Measurements from ENCODE around the gene ITIH2.
A peak's percentile ranks its signal among the peaks of the same experiment; 100 is the strongest.
"Not testable (repeated sequence)": the region's sequence is repeated elsewhere in the genome, so short reads cannot be mapped to it uniquely, and the experiment has no call there.

ITIH2 gene

DNA sequence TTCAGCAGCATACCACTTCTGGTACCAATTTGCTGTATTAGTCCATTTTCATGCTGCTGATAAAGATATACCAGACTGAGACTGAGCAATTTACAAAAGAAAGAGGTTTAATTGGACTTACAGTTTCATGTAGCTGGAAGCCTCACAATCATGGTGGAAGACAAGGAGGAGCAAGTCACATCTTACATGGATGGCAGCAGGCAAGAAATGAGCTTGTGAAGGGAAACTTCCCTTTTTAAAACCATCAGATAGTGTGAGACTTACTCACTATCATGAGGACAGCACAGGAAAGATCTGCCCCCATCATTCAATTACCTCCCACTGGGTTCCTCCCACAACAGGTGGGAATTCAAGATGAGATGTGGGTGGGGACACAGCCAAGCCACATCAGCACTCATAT lies 9.9 kb upstream of the ITIH2 start:
- DNase-seq (ENCODE audit: low spot score) = not testable (repeated sequence)

DNA sequence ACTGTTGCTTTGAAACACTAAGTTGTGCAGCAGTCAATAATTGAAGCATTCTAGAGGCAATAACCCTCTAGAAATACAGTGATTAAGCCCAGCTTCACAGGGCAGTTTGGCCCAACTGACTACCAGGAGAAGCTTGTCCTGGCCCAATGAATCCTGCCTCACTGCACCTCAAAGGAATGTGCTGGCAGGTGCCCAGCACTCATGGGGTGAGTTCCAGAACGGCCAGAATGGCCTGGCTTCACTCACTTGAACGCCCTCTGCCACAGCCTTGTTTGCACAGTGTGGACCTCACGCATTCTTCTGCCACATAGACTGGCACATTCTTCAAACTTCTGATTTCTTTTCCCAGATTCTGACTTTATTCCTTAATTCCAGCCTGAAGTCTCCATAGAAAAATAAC lies 6.6 kb upstream of the ITIH2 start:
- peak; percentile 18 for DNase-seq (ENCODE audit: low spot score)

DNA sequence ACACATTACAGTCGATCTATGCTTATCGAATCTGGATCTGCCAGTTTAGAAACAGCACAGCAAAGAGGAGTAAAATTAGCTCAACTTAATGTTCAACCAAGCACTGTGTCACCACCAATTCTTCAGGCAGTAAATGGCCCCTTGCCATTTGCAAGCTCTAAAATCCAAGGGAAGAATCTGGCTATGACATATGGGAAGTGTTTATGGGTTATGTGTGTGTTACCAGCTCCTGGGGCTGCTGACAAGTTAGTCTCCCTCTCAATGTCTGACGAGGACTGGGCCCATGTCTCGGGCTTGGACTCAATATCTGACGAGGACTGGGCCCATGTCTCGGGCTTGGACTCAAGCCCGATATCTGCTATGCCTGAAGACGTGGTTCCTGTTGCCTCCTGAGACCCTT lies 5.7 kb upstream of the ITIH2 start:
- DNase-seq (ENCODE audit: low spot score) = no peak

DNA sequence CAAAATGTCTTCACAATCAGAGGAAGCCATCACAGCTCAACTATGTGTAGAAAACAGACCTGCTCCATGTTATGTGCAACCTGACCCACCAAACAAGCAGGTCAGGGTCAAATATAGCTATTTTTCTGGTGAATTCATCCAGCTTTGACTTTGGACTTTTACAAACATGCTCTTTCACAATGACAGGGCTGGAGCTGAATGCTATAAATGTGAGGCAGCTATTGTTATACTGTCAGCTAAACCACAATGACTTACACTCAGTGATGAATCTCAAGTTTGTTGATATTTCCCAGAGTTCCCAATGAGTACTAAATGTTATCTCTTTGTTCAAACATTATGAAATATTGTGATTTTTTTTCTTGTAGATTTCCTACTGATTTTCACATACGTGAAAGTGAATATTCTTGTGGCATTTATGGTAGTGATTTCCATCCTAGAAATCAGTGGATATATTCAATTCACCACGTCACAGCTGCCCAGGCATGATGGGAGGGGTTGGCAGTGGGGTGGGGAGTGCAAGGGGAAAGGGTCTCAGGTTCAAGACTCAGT lies 2.5 kb upstream of the ITIH2 start:
- DNase-seq (ENCODE audit: low spot score) = no peak

DNA sequence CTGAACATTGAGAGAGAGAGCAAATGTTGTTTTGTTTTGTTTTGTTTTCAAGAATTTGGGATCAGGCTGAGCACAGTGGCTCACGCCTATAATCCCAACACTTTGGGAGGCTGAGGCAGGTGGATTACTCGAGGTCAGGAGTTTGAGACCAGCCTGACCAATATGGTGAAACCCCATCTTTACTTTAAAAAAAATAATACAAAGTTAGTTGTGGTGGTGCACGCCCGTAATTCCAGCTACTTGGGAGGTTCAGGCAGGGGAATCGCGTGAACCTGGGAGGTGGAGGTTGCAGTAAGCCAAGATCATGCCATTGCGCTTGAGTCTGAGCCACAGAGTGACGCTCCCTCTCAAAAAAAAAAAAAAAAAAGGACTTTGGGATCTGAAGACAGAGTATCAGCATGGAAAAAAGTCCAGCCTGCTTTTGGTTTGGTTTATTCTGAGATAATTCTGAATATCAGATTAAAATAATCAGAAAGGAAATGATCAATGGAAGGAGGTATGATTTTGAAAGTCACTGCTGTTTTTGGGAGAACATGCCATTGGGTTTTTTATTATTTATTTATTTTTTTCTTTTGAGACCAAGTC lies 1.9 kb upstream of the ITIH2 start:
- DNase-seq (ENCODE audit: low spot score) = no peak

DNA sequence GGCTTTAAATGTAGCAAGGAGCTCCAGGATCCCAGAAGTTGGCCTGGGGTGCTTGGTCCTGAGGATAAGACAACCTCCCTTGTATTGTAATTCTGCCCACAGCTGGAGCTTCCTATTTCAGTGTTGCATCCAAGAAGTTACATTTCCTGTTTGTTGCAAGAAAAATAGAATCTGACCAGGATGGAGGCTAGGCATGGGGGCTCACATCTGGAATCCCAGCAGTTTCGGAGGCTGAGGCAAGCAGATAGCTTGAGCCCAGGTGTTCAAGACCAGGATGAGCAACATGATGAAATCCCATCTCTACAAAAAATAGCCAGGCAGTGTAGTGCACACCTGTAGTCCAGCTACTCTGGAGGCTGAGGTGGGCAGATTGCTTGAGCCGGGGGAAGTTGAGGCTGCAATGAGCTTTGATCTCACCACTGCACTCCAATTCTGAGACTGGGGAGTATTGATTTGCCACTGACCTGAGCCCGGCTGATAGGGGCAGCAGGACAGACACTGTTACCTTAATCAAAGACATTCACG lies 766 bp upstream of the ITIH2 start:
- no peak for DNase-seq (ENCODE audit: low spot score)

DNA sequence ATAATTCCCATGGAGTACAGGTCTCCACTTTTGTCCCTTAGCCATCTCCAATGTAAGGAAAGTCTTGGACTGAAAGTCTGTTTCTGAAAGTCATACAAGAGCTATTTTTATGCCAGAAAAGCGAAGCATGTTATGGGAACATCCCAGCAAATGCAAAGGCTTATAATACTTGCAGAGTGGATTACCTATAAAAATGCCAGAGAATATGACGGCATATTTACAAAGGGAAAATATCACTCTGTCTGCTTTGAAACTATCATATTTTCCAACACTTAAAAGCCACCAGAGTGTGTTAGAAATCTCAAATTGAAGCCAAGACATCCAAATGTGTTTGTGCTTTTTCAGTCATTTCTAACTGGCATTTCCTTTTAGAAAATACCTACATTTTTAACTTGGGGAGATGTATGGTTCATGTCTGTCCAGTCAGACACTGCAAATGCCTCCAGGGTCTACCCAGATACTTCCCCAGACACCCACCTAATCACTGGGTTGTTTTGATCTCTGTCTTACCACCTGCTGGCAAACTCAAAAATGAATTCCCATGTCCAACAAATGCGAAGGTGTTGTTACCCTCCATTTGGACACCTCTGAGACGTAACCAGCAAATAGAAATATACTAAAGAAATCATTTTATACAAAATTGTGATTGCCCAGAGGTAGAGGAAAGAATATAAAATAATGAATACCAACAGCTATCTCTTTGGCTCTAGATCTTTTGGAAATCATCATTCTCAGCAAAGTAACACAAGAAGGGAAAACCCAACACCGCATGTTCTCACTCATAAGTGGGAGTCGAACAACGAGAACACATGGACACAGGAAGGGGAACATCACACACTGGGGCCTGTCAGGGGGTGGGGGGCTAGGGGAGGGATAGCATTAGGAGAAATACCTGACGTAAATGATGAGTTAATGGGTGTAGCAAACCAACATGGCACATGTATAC lies 1.2 kb downstream of the ITIH2 start:
- DNase-seq (ENCODE audit: low spot score) = no peak

DNA sequence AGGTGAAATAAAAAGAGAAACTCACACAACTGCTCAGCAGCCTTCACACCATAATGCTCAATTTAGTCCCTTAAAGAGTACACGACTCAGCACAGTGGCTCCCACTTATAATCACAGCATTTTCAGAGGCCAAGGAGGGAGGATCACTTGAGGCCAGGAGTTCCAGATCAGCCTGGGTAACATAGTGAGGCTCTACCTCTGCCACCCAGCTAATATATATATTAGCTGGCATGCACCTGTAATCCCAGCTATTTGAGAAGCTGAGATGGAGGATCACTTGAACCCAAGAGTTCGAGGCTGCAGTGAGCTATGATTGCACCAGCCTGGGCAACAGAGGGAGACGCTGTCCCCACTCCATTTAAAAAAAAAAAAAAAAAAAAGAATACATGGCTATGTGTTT lies 2.2 kb downstream of the ITIH2 start:
- DNase-seq (ENCODE audit: low spot score) = no peak

DNA sequence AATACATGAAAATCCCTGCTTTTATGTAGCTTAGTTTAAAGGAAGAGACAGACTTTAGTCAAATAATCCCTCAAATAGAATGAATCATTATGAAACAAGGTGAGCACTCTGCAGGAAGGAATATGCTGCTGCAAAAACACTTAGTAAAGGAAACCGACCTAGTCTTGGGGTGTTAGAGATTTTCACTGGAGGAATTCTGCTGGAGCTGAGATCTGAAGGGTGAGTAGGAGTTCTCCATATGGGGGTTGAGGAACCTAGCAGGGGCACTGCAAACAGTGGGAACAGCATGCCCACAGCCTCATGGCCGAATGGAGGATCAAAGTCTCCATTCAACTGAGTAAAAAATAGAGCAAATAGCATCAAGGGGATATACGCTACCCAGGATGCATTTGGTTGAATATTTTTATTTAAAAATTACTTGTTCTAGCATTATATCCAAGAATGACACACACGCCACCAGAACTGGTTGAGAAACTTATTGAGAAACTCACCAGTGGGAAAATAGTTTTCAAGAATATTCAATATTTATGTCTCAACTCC lies 3.5 kb downstream of the ITIH2 start:
- DNase-seq (ENCODE audit: low spot score) = no peak

DNA sequence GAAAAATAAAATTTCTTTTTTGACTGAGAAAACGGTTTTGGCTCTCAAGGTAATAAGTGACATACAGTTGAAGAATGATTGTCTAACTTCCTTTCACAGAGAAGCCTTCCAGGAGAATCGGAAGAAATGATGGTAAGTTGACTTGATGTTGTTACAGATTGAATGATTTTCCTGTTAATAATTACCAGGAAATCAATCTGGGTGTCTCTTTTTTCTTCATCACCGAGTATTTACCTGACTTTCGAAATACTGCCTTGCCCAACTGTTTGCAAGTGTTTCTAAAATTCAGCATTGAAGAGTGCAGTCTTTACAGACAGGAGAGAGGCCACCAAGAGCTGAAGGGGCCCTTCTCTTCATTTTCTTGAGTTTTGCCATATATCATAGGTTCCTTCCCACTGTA lies 4.0 kb downstream of the ITIH2 start:
- no peak for DNase-seq (ENCODE audit: low spot score)

DNA sequence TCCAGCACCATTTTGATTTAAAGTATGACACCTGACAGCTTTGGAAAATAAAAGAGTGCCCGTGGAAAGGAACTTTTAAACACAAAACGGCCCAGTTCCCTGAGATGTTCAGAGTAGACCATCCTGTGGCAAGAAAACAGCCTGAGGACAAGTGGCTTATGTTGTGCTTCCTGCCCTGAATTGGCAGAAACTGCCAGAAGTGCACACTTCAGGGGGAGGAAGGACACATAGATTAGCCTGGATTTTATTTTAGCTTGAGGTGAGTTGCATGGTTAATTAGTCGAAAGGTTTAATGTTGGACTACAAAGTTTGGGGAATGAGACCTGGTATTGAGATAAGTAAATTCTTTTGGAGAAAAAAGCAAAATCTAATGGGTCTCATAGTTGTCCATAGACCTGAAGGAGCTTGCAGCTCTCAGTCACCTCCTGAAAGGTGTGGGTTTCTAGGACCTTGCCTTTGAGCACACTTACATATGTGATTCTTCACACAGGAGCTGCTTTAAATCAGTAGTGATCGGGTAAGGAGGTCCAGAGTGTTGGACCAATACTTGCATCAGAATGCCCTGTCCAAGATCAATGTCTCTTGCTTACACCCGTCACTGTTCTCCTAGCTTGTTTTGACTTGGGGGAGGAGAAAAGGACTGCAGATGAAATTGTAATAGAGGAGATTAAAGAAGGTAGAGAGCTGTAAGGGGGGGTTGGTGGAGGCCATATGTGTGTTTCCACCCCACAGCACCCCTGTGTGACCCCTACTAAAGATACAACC lies 4.9 kb downstream of the ITIH2 start:
- no peak for DNase-seq (ENCODE audit: low spot score)

DNA sequence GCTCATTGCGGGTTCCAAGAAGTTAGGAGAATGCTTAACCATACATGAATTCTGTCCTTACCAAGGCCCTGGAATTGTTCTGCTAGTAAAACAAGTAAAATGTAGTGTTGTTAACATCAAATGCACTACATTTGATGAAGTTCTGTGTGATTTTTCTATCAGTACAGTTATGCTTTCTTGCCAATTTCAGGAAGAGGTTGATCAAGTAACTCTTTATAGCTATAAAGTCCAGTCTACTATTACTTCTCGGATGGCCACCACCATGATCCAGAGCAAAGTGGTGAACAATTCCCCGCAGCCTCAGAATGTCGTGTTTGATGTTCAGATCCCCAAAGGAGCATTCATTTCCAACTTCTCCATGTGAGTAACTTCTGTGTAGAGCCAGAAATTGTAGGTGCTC lies 5.7 kb downstream of the ITIH2 start:
- DNase-seq (ENCODE audit: low spot score) = no peak

DNA sequence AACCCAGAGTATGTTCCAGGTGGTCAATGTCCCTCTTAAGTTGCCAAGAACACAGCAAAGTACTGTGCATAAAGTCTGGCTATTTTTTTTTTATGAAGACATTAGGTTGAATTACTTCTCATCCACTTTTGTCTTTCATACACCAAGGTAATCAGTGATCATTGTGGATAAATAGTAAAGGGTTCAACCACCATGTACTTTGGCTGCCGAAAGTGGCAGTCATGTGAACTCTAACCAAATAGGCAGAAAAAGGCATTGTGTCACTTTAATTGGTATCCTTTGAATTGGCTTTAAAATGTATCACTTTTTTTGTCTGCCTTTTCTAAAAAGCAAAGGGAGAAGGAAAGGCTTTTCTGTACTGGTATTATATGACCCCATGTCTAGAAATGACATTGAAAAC lies 7.3 kb downstream of the ITIH2 start:
- DNase-seq (ENCODE audit: low spot score) = no peak

DNA sequence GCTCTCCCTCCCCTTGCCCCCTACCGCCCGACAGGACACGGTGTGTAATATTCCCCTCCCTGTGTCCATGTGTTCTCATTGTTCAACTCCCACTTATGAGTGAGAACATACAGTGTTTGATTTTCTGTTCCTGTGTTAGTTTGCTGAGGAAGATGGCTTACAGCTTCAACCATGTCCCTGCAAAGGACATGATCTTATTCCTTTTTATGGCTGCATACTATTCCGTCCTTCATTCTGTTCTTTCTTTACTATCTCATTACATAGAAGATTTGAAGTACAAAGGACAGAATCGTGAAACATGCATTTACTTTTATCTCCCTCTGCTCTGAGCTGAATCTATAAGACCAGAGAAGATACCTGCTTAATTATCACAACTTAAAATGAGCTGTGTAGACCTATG lies 8.0 kb downstream of the ITIH2 start:
- not testable (repeated sequence) for DNase-seq (ENCODE audit: low spot score)

DNA sequence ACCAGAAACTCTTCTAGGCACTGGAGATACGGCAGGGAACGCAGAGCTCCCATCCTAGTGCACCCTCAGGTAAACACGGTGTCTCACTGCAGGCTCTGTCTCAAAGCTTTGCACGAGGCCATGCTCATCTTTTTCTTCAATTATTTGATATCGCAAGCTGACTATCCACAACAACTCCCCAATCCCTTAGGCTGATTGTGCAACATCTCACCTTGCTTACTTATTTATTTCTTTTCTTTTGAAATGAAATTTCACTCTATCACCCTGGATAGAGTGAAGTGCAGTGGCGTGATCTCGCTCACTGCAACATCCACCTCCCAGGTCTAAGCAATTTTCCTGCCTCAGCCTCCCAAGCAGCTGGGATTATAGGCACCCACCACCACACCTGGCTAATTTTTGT lies 12.4 kb downstream of the ITIH2 start:
- DNase-seq (ENCODE audit: low spot score) = no peak

DNA sequence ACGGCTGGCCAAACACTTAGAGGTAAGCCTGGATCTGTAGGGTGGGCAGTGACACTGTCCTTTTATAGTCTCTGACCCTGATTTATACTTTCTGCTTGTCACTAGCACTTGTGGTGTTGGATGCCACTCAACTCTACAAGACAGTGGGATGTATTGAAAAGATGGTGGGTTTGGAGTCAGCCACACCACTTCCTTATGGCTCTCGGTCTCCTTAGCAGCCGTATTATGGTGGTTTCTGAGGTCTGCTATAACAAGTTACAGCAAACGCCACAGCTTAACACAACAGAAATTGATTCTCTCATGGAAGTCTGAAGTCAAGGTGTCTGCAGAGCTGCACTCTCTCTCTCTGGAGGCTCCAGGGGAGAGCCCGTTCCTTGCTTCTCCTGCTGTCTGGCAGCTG lies 14.7 kb downstream of the ITIH2 start:
- no peak for DNase-seq (ENCODE audit: low spot score)

DNA sequence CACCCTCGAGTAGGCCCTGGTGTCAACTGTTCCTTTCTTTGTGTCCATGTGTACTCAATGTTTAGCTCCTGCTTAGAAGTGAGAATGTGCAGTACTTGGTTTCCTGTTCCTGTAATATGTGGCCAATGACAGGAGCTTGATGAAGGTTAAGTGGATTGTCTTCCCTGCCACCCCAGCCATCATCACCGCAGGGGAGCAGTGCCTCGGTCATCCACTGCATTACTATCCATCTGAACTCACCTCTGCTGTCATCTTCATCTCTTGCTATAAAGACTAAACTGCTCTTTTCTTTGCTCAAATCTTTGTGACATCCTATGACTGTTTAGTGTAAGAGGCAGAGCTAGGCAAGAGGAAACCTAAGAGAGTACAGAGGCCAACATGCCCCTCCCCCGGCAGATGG lies 15.6 kb downstream of the ITIH2 start:
- no peak for DNase-seq (ENCODE audit: low spot score)

DNA sequence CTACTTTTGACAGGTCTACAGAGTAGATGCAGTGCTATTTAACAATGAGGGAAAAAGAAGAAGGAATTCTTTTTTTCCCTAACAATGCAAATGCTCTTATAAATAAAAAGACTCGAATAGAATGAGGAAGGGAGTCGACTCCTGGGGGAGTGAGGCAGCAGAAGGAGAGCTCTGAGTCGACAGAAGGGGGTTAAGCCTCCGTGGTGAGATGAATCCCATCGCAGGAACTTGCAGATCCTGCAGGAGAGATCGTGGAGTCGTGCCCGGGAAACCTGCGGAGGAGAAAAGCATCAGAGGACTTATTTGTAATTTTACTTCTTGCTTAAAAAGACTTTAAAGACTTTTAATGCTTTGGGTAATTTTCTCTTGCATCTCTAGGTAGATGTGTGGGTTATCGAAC lies 17.4 kb downstream of the ITIH2 start:
- DNase-seq (ENCODE audit: low spot score) = no peak

DNA sequence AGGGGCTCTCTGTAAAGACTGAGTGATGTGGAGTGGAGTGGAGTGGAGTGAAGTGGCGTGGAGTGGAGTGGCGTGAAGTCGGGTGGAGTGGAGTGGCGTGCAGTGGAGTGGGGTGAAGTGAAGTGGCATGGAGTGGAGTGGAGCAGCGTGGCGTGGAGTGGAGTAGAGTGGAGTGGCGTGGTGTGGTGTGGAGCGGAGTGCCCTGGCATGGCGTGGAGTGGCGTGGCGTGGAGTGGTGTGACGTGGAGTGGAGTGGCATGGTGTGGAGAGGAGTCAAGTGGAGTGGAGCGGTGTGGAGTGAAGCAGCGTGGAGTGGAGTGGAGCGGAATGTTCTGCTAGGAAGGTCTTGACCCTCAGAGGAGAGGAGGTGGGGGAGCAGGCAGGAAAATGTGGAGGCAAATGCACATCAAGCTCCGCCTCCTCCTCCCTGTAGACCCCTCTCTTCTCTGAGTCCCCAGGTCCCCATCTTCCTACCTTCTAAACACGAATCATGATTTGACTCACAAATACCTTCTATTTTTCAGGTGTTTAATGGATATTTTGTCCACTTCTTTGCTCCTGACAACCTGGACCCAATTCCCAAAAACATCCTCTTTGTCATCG lies 19.9 kb downstream of the ITIH2 start:
- no peak for DNase-seq (ENCODE audit: low spot score)

DNA sequence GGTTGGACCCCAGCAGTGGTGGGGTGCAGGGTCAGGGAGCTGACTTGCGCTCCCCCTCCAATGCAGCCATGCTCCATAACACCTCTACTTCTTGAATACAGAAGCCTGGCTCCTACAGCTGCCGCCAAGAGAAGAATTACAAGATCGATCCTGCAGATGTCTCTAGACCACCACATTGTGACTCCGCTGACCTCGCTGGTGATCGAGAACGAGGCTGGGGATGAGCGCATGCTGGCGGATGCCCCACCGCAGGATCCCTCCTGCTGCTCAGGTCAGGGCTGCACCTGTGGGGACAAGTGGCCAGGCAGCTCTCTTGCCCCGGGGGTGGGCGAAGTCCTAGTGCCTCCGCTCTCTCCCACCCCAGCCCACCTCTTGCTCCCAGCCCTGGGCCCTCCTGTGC lies 31.7 kb downstream of the ITIH2 start:
- DNase-seq (ENCODE audit: low spot score) = no peak

DNA sequence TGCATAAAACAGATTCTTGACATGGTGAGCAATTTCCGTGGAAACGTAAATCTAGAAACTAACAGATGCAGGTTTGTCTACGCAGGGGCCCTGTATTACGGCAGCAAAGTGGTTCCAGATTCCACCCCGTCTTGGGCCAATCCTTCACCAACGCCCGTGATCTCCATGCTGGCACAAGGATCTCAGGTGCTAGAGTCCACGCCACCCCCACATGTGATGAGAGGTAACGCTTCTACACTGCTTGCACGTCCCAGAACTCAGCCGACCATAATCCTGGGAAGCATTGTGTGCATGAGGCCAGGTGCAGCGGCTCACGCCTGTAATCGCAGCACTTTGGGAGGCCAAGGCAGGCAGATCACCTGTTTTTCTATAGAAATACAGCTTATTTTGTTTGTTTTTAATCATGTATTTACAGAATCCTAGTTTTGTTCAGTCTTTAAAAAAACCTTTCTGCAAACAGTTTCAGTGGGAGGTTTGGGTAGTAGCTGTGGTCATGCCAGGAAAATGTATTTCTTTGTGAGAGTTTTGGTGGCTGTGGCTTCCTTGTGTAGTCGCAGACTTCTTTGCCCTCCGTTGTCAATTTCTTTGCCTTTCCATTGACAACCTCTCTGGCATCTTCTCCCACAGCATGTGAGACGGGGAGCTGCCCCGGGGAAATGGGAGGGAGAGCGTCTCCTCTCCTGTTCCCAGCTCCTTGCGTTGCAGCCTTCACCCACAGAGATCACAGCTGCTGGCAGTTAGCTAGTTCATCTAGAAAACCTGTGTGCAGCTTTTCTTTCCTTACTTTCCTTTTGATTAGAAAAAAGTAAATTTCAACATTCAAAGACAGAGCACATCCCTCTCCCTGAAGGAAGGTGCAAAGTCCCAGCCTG lies 35.7 kb downstream of the ITIH2 start:
- no peak for DNase-seq (ENCODE audit: low spot score)
